DND-41 (cell line): ENCODE measurements around the gene TMEM190.

Source experiments
- ATAC-seq: fragments of 200-7000 bp; cut with Tn5 transposase; 3 replicates; pipeline ENCODE4 v1.9.1; 2021; ENCODE audit warnings: low read depth; ENCODE audit not compliant: insufficient read depth
- DNase-seq: peaks from one replicate; pipeline ENCODE4 v3.0.0-alpha.2; 2020
- H2AFZ ChIP-seq: 2 replicates; pipeline ENCODE4 v1.6.0; 2012; ENCODE audit warnings: low read depth, low read length
- H3K27ac ChIP-seq: 2 replicates; pipeline ENCODE4 v1.5.1; 2012; ENCODE audit warnings: low read length, inconsistent platforms
- H3K27me3 ChIP-seq: fragments of 200-600 bp; sonication (generic); 2 replicates; pipeline ENCODE4 v1.6.0; 2012; ENCODE audit warnings: low read length, mild to moderate bottlenecking, inconsistent platforms; ENCODE audit not compliant: insufficient read depth, poor library complexity
- H3K36me3 ChIP-seq: 2 replicates; pipeline ENCODE4 v1.5.1; 2012; ENCODE audit warnings: low read length, inconsistent platforms; ENCODE audit not compliant: insufficient read depth
- H3K4me1 ChIP-seq: 2 replicates; pipeline ENCODE4 v1.5.1; 2012; ENCODE audit warnings: mild to moderate bottlenecking, low read length; ENCODE audit not compliant: insufficient read depth
- H3K4me2 ChIP-seq: 2 replicates; pipeline ENCODE4 v1.6.0; 2012; ENCODE audit warnings: mild to moderate bottlenecking, moderate library complexity, low read length, inconsistent platforms; ENCODE audit not compliant: insufficient read depth
- H3K4me3 ChIP-seq, 2 experiments: fragments of 200-600 bp in 1 of 2; shearing (Covaris generic) in 1 of 2; 2 replicates each; pipeline ENCODE4 v1.5.1; 2012 to 2016; ENCODE audit warnings: inconsistent platforms in 2 of 2, low read length in 2 of 2, mild to moderate bottlenecking in 2 of 2, low read depth in 1 of 2, moderate library complexity in 1 of 2
- H3K79me2 ChIP-seq: 2 replicates; pipeline ENCODE4 v1.6.0; 2012; ENCODE audit warnings: low read length, inconsistent platforms; ENCODE audit not compliant: insufficient read depth
- H3K9ac ChIP-seq: 2 replicates; pipeline ENCODE4 v1.6.0; 2012; ENCODE audit warnings: low read depth, mild to moderate bottlenecking, inconsistent platforms, low read length, moderate library complexity
- H3K9me3 ChIP-seq: 2 replicates; pipeline ENCODE4 v1.5.1; 2012; ENCODE audit warnings: low read length, moderate library complexity, mild to moderate bottlenecking, inconsistent platforms; ENCODE audit not compliant: insufficient read depth, severe bottlenecking
- H4K20me1 ChIP-seq: 2 replicates; pipeline ENCODE4 v1.6.0; 2012; ENCODE audit warnings: low read length; ENCODE audit not compliant: insufficient read depth
- CTCF ChIP-seq: IDR thresholded peaks from 2 replicates; pipeline ENCODE4 v1.5.1; 2012; ENCODE audit warnings: borderline replicate concordance, low read length, moderate library complexity, mild to moderate bottlenecking; ENCODE audit not compliant: poor library complexity, severe bottlenecking; ENCODE audit errors: extremely low read depth
- EZH2 ChIP-seq: IDR thresholded peaks from 3 replicates; pipeline ENCODE4 v1.6.1; 2012; ENCODE audit warnings: borderline replicate concordance, low read depth, mild to moderate bottlenecking, moderate library complexity, low read length, inconsistent platforms; ENCODE audit not compliant: severe bottlenecking

The TMEM190 gene

DNA sequence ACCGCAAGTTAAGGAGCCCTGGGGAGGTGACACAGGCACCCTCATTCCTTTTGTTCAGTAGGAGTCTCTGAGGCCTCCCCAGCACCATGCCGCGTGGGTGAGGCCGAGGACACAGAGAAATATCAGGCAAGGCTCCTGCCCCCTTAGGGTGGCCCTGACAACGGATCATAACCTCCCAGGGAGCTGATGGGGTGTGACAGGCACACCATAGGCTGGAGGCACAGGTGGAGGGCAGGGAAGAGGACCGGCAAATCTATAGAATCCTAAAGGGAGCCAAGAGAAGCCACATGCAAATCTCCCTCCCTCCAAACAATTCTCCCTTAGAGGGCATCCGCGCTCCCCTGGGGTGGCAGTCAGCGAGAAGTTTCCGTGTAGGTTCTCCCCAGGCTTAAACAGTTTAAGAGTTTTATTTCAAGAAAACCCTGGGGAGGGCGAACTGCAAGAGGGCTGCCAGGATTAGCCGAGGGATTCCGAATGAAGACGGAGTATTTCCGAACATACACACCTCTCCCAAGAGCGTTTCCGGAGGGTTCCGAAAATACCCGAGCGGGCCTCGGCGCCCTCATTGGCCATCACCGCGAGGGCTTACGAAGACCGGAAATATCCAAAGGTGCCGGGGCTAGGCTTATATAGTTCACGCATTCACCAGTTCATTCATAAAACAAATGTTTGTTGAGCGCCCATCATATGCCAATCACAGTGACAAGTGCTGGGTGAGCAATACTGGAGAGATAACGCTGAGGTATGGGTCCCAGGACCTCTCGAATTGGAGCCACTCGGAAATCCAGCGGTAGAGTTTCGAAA lies 8.5 kb downstream of the TMEM190 start:
- H3K4me3 ChIP-seq = peak overlapping the region; percentile 43 to 69
- H2AFZ ChIP-seq = peak overlapping the region; percentile 81
- DNase-seq (peak; percentile 97), ATAC-seq (peak; percentile 82)
- no peaks in the 10 kb centered on the region for H3K27me3 ChIP-seq
- H3K4me2 ChIP-seq = peak overlapping the region; percentile 98
- H3K27ac ChIP-seq = peak overlapping the region; percentile 93
- H3K79me2 ChIP-seq = peaks cover 77% of the 10 kb centered on the region
- H3K9me3 ChIP-seq = no peaks in the 10 kb centered on the region
- TF ChIP-seq CTCF (no peak), EZH2 (no peak)
- H3K36me3 ChIP-seq = peaks cover 42% of the 10 kb centered on the region
- peaks cover 63% of the 10 kb centered on the region for H3K4me1 ChIP-seq
- peaks cover 43% of the 10 kb centered on the region for H4K20me1 ChIP-seq
- H3K9ac ChIP-seq = peak overlapping the region; percentile 82

DNA sequence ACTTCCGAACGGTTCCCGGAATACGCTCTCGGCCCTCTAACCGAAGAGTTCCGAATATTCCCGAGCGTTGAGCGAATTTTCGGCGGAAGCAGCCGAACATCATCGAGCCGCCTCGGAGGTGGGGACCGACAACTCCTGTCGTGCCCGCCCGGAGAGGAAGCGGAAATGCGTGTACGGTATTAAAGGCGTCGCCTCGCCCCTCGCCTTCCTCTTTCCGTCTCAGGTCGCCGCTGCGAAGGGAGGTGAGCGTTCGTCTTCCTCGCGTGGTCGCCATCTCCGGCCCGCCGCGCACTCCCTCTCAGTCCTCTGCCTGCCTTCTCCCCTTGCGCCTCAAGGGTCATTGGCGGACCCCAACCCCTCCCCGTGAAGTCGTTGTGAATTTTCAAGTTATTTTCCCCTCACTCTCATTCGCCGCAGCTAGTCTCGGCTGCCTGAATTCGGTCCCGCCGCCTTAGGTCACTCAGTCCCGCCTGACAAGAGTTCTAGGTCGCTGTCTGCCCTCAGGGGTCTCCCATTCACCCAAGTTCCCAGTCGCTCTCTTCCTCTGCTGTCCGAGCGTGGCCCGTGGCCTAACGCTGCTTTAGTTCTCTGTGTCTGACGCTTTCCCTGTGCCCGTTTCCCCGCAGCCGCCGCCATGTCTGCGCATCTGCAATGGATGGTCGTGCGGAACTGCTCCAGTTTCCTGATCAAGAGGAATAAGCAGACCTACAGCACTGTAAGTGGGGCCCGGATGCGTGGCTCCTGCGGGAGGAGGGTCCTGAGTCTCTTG lies 9.3 kb downstream of the TMEM190 start, which contains the start of gene RPL28:
RPL28 (plus strand) TSS at position 209 of the 769 bp plus-strand sequence; CDS start at position 635, 426 bp downstream.
- TF ChIP-seq EZH2 (no peak), CTCF (no peak)
- peak within 1 kb of the TSS; percentile 45 to 69 for H3K4me3 ChIP-seq
- H3K36me3 ChIP-seq = peaks cover 48% of the 10 kb centered on the region
- H3K79me2 ChIP-seq = peaks cover 77% of the 10 kb centered on the region
- H3K27ac ChIP-seq = peak within 1 kb of the TSS; percentile 93
- DNase-seq = peak; percentile 99
- H3K27me3 ChIP-seq = no peaks in the 10 kb centered on the region
- H3K9me3 ChIP-seq = no peaks in the 10 kb centered on the region
- ATAC-seq = peak; percentile 71
- peaks cover 63% of the 10 kb centered on the region for H3K4me1 ChIP-seq
- H3K4me2 ChIP-seq = peak within 1 kb of the TSS; percentile 98
- H4K20me1 ChIP-seq = peaks cover 51% of the 10 kb centered on the region
- H2AFZ ChIP-seq = peak within 1 kb of the TSS; percentile 81
- H3K9ac ChIP-seq = peak within 1 kb of the TSS; percentile 82

DNA sequence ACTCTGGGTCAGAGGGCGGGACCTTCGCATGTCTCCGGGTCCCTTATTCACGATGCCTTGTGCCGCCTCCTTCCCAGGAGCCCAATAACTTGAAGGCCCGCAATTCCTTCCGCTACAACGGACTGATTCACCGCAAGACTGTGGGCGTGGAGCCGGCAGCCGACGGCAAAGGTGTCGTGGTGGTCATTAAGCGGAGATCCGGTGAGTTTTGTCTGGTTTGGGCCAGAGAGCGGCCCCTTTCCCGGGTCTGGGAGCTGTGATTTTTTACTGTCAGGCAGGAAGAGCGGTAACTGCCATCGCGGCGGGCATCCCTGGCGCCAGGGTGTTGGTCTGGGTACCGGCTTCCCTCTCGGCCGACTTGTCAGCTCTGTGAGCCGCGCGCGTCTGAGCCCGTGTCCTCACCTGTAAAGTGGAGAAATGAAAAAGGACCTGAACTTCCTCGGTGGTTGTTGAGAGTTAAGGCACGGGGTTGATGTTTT lies 9.9 kb downstream of the TMEM190 start:
- H3K36me3 ChIP-seq = peaks cover 48% of the 10 kb centered on the region
- H3K4me1 ChIP-seq = peaks cover 60% of the 10 kb centered on the region
- H2AFZ ChIP-seq = no peak overlapping the region

More for the DNA sequence above, 9.9 kb downstream of the TMEM190 start:
- Histone ChIP-seq H3K9ac (peak overlapping the region; percentile 82), H3K27ac (peak overlapping the region; percentile 81), H3K9me3 (no peaks in the 10 kb centered on the region), H3K4me3 (peak overlapping the region; percentile 45 to 69), H4K20me1 (peaks cover 57% of the 10 kb centered on the region), H3K79me2 (peaks cover 75% of the 10 kb centered on the region), H3K4me2 (peak overlapping the region; percentile 98), H3K27me3 (no peaks in the 10 kb centered on the region)
- no peak for DNase-seq
- TF ChIP-seq EZH2 (no peak), CTCF (no peak)
- no peak for ATAC-seq
